ENCODE data around the gene ADI1. TPM values are rescaled to one million over a fixed set of nuclear protein-coding genes. Genes with fewer than 3 reads are reported as not detected.

Gene ADI1
- polyA plus RNA-seq, 1 experiment, result 53.3 TPM

DNA sequence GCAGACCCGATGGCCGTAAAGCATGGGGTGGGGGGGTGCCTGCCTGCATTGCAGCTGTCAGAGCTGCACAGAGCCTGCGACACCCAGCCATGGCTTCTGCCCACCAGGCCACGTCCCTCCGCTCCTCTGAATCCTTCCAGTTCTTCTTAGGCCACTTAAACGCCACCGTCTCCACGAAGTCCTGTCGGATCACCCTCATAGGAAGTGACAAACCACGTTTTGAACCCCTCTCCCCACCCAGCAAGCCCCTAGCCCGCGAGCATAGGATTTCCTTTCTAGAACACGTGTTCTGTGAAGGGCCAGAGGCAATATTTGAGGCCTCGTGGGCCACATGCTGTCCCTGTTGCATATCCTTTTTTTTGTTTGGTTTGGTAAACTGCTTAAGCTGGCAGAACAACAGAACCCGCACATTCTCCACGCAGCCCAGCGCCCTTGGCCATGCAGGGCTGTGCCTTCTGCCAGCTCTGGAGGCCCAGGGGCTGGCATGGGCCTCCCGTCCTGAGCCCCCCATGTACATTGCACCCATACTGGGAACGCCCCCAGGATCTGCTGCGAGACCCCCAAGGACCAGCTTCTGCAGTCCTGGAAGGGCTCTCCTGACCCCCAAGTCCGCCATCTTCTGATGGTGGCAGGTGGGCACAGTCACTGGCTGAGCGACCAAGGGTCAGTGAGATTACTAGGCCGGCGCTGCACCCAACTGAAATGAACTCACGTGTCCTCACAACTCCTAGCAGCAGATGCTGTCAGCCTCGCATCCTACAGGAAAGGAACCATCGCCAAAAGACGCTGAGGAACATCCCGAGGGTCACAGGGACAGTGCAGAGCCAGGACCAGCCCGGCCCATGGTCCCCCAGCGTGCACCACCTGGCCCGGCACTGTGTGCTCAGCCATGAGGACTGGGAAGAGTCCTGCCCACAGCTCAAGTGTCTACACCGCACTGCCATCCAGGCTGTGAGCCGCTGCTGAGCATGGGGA is 35.1 kb downstream of the ADI1 start:
- CTCF ChIA-PET, result no interaction called here
- TF ChIP-seq, protein P1, sequence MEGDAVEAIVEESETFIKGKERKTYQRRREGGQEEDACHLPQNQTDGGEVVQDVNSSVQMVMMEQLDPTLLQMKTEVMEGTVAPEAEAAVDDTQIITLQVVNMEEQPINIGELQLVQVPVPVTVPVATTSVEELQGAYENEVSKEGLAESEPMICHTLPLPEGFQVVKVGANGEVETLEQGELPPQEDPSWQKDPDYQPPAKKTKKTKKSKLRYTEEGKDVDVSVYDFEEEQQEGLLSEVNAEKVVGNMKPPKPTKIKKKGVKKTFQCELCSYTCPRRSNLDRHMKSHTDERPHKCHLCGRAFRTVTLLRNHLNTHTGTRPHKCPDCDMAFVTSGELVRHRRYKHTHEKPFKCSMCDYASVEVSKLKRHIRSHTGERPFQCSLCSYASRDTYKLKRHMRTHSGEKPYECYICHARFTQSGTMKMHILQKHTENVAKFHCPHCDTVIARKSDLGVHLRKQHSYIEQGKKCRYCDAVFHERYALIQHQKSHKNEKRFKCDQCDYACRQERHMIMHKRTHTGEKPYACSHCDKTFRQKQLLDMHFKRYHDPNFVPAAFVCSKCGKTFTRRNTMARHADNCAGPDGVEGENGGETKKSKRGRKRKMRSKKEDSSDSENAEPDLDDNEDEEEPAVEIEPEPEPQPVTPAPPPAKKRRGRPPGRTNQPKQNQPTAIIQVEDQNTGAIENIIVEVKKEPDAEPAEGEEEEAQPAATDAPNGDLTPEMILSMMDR (IDR thresholded peaks at IDR 0.05; ENCODE audit: insufficient read depth, low read depth, low read length), result no peak
- Histone ChIP-seq H3K36me3 (ENCODE audit: control insufficient read depth, insufficient read depth, low read length) (peaks cover 7% of the 10 kb centered on the region), H3K4me3 (ENCODE audit: low read depth, low read length) (no peak overlapping the region), H3K27me3 (ENCODE audit: control insufficient read depth, insufficient read depth, low read length) (no peaks in the 10 kb centered on the region)
- DNase-seq (ENCODE audit: low read depth), result no peak
- POLR2A ChIA-PET, result no interaction called here

DNA sequence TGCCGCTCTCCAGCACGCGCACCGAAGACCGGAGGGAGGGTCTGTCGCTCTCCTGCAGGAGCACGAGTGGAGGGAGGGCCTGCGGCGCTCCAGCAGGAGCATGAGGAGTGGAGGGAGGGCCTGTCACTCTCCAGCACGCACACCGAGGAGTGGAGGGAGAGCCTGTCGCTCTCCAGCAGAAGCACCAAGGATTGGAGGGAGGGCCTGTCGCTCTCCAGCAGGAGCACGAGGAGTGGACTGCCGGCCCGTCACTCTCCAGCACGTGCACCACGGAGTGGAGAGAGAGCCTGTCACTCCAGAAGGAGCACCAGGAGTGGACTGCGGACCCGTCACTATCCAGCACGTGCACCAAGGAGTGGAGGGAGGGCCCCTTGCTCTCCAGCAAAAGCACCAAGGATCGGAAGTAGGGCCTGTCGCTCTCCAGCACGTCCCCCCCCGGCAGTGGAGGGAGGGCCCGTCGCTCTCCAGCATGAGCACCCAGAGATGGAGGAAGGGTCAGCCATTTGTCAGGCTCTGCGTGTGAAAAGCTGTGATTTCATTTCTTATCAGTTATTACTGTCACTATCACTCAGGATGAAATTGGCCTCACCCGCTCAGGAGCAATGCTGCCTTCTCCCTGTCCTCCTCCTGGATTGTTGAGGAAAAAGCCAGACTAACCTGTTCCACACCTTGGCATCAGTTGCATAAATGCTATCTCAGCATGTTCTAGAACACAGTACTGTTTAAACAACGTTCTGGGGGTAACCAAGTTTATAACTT is 35.9 kb downstream of the ADI1 start:
- POLR2A ChIA-PET, result no interaction called here

DNA sequence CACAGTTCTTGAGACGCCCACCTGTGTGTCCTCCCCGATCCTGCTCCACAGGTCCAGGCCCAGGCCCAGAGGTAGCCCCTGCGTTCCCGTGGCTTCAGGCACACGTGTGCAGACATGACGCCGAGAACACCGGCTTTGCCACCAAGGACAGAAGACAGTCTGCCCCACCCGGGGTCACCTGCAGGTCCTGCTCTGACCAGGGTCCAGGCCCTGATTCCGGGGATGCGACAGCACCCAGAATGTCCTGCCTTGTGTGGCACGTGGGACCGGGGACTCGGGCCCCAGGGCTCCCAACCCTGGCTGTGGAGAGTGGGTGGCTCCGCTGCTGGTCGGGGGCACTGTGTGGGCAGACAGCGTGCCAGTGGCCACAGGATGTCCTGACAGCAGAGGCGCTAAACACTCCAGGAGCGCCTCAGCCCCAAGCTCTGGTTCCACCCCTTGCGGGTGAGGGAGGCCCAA is 36.9 kb downstream of the ADI1 start:
- H3K36me3 ChIP-seq (ENCODE audit: control insufficient read depth, insufficient read depth, low read length), result peaks cover 14% of the 10 kb centered on the region
- DNase-seq (ENCODE audit: low read depth), result no peak
- no peak overlapping the region for H3K4me3 ChIP-seq (ENCODE audit: low read depth, low read length)
- ChIA-PET POLR2A (no interaction called here), CTCF (no interaction called here)
- H3K27me3 ChIP-seq (ENCODE audit: control insufficient read depth, insufficient read depth, low read length), result no peaks in the 10 kb centered on the region
- TF ChIP-seq, protein P1 (IDR thresholded peaks at IDR 0.05; ENCODE audit: insufficient read depth, low read depth, low read length), result no peak

More for the DNA sequence above, 35.9 kb downstream of the ADI1 start:
- no peak for DNase-seq (ENCODE audit: low read depth)
- Histone ChIP-seq H3K27me3 (ENCODE audit: control insufficient read depth, insufficient read depth, low read length) (no peaks in the 10 kb centered on the region), H3K4me3 (ENCODE audit: low read depth, low read length) (no peak overlapping the region), H3K36me3 (ENCODE audit: control insufficient read depth, insufficient read depth, low read length) (peaks cover 13% of the 10 kb centered on the region)
- TF ChIP-seq, protein P1 (IDR thresholded peaks at IDR 0.05; ENCODE audit: insufficient read depth, low read depth, low read length), result no peak
- CTCF ChIA-PET, result no interaction called here

DNA sequence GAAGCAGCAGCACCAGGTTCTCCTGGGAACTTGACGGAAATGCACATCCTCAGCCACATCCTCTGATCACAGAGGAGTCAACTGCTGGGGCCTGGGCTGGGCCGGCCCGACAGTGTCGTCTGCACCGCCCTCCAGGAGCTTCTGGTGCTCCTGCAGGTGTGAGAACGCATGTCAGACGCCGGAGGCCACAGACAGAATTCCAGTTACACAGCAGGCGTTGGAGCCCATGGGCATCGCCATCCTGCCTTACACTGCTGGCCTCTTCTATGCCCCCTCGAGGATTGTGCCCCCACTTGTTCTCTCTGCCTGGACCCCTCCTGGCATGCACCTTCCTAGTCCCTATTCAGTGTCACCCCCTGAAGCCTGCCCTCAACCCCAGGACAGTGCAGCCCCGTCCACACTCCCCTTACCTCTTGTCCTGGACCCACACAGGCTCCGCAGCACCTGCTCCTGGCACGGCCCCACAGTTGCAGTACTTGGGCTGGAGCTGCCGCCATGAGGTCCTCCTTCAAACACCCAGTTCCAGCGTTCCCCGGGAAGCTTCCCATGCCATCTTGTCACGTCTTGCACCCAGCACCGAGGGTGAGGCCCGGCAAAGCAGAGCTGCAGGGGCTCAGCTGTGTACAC is 37.5 kb downstream of the ADI1 start:
- Histone ChIP-seq H3K4me3 (ENCODE audit: low read depth, low read length) (no peak overlapping the region), H3K36me3 (ENCODE audit: control insufficient read depth, insufficient read depth, low read length) (peaks cover 14% of the 10 kb centered on the region), H3K27me3 (ENCODE audit: control insufficient read depth, insufficient read depth, low read length) (no peaks in the 10 kb centered on the region)
- TF ChIP-seq, protein P1 (IDR thresholded peaks at IDR 0.05; ENCODE audit: insufficient read depth, low read depth, low read length), result no peak
- CTCF ChIA-PET, result no interaction called here
- POLR2A ChIA-PET, result no interaction called here
- no peak for DNase-seq (ENCODE audit: low read depth)

DNA sequence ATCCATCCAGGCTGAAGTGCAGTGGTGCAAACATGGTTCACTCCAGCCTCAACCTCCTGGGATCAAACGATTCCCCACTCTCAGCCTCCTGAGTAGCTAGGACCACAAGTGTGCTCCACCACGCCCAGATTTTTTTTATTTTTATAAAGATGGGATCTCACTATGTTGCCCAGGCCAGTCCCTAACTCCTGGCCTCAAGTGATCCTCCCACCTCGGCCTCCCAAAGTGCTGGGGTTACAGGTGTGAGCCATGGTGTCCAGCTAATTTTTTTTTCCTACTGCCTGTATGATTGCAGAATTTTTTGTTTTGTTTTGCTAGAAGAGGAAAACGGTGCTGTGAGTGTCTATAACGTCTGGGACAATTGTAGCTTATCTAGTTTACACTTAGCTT is 38.3 kb downstream of the ADI1 start:
- ChIA-PET POLR2A (no interaction called here), CTCF (interaction anchor here (0.9 to 1.0 kb wide), 2 partner anchors 19 to 28 kb away, joined by 3 to 5 read pairs; no protein-coding TSS in a partner anchor)
- TF ChIP-seq, protein P1 (IDR thresholded peaks at IDR 0.05; ENCODE audit: insufficient read depth, low read depth, low read length), result no peak
- no peaks in the 10 kb centered on the region for H3K27me3 ChIP-seq (ENCODE audit: control insufficient read depth, insufficient read depth, low read length)
- peaks cover 15% of the 10 kb centered on the region for H3K36me3 ChIP-seq (ENCODE audit: control insufficient read depth, insufficient read depth, low read length)
- no peak overlapping the region for H3K4me3 ChIP-seq (ENCODE audit: low read depth, low read length)
- no peak for DNase-seq (ENCODE audit: low read depth)

Measured in BJ (cell line).